Thymus (tissue), 14 donors: ENCODE results near the gene SETD4. TPM values are rescaled to one million over a fixed set of nuclear protein-coding genes. Genes with fewer than 3 reads are reported as not detected.
"Not testable (repeated sequence)": the region's sequence is repeated elsewhere in the genome, so short reads cannot be mapped to it uniquely, and the experiment has no call there.

Source experiments
- DNase-seq, 9 donors: peaks; one replicate each; pipeline ENCODE4 v3.0.0-alpha.2; 2013; ENCODE audit warnings: low spot score in 9 of 9, low read depth in 6 of 9, missing footprints in 1 of 9
- H3K27ac ChIP-seq, 2 donors: one replicate each; pipeline ENCODE4 v1.5.1; 2013; ENCODE audit warnings: control low read depth in 1 of 2, low read depth in 1 of 2, low read length in 1 of 2, mild to moderate bottlenecking in 1 of 2, moderate library complexity in 1 of 2
- H3K27me3 ChIP-seq, 2 donors: one replicate each; pipeline ENCODE4 v1.5.1; 2013; ENCODE audit warnings: low read length in 1 of 2; ENCODE audit not compliant: control insufficient read depth in 2 of 2, insufficient read depth in 1 of 2
- H3K36me3 ChIP-seq, 2 donors: one replicate each; pipeline ENCODE4 v1.5.1; 2013; ENCODE audit warnings: low read length in 1 of 2, mild to moderate bottlenecking in 1 of 2, moderate library complexity in 1 of 2; ENCODE audit not compliant: control insufficient read depth in 2 of 2, insufficient read depth in 2 of 2
- H3K4me1 ChIP-seq, 2 donors: one replicate each; pipeline ENCODE4 v1.5.1; 2013; ENCODE audit warnings: low read length in 2 of 2; ENCODE audit not compliant: control insufficient read depth in 2 of 2, insufficient read depth in 2 of 2
- H3K4me3 ChIP-seq, 2 donors: one replicate each; pipeline ENCODE4 v1.5.1; 2013; ENCODE audit warnings: low read length in 2 of 2, control low read depth in 1 of 2, mild to moderate bottlenecking in 1 of 2
- H3K9me3 ChIP-seq, 2 donors: one replicate each; pipeline ENCODE4 v1.5.1; 2013; ENCODE audit warnings: low read length in 1 of 2, mild to moderate bottlenecking in 1 of 2; ENCODE audit not compliant: control insufficient read depth in 2 of 2, insufficient read depth in 1 of 2
- WGBS: extraction: QIAGEN DNeasy Blood & Tissue Kit; methylation state at CpG from one replicate; pipeline ENCODE4 v1.1.7; 2013; 5-methylcytosine and 5-hydroxymethylcytosine counted together
- long read RNA-seq, 10 donors: transcript quantifications; one replicate each; lab custom pipeline, GENCODE V29; 2026
- polyA plus RNA-seq: library from polyadenylated mRNA; stranded (reverse); fragments of 200-250 nt; gene quantifications from one replicate; pipeline ENCODE4 v1.2.3, GENCODE V29; 2013
- total RNA-seq: library from RNA; stranded (reverse); fragments of 120-200 nt; gene quantifications from one replicate; pipeline ENCODE4 v1.2.4, GENCODE V29; 2013
- donor health status: healthy.

Gene SETD4, protein sequence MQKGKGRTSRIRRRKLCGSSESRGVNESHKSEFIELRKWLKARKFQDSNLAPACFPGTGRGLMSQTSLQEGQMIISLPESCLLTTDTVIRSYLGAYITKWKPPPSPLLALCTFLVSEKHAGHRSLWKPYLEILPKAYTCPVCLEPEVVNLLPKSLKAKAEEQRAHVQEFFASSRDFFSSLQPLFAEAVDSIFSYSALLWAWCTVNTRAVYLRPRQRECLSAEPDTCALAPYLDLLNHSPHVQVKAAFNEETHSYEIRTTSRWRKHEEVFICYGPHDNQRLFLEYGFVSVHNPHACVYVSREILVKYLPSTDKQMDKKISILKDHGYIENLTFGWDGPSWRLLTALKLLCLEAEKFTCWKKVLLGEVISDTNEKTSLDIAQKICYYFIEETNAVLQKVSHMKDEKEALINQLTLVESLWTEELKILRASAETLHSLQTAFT
- 11.7 TPM for total RNA-seq
- polyA plus RNA-seq = 11.7 TPM
- long read RNA-seq, donor 1 = 0 reads
- long read RNA-seq, donor 2, partial matches to known transcripts = 0 of 2 reads
- long read RNA-seq, donor 2, other reads (novel, unspliced or antisense) = 0 of 2 reads
- long read RNA-seq, donor 3, partial matches to known transcripts = 0 of 1 reads
- long read RNA-seq, donor 3, other reads (novel, unspliced or antisense) = 0 of 1 reads
- long read RNA-seq, donor 4 = 0 reads
- long read RNA-seq, donor 5, partial matches to known transcripts = 18 of 19 reads
- long read RNA-seq, donor 5, other reads (novel, unspliced or antisense) = 0 of 19 reads
- long read RNA-seq, donor 6, partial matches to known transcripts = 0 of 2 reads
- long read RNA-seq, donor 6, other reads (novel, unspliced or antisense) = 0 of 2 reads
- long read RNA-seq, donor 7 = 0 reads
- long read RNA-seq, donor 8 = 0 reads
- long read RNA-seq, donor 9, partial matches to known transcripts = 0 of 1 reads
- long read RNA-seq, donor 9, other reads (novel, unspliced or antisense) = 0 of 1 reads
- long read RNA-seq, donor 10 = 0 reads

DNA sequence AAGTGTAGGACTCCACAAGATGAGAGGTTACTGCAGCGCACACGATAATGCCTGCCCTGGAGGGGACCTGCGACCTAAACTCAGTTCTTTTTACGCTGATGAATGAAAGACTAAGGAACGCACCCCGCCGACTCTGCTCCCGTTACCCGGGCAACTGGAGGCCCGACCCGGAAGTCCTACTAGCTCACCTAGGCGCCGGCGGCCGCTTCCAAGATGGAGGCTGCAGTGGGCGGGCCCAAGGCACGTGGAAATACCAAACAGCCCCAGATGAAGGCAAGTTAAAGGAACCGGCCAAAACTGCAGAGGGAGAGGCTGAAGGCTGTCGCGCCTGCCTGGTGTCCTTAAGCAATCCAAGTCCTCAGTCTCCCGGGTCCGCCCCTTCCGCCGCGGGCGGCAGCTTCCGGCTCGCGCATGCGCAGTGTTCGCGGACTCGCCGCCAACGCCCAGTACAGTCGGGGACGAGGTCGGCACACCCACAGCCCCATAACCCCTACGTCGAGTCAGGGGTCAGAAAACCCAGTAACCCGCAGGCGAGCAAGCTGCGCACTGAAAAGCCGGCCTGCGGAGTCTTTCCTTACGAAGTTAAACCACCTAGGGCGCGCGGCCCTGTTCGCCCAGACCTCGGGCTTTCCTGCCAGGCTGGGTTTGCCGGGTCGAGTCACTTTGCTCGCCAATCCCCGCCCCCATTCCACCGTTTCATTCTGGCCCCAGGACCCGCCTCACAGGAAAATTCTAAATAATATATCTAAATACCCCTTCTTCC lies at the start of gene SETD4:
TSS of gene SETD4 (minus strand) at position 368 of the 763 bp plus-strand sequence. CDS start 1,638 bp downstream, outside the sequence.
- Histone ChIP-seq H3K4me3 (peak within 1 kb of the TSS; percentile 91 to 94), H3K27ac (peak within 1 kb of the TSS; percentile 91 to 98), H3K4me1 (peaks cover 0 to 12% of the 10 kb centered on the region in 2 donors), H3K27me3 (no peaks in the 10 kb centered on the region), H3K9me3 (no peaks in the 10 kb centered on the region), H3K36me3 (peaks cover 16 to 28% of the 10 kb centered on the region in 2 donors)
- DNase-seq = peak; percentile 78 to 93 (median 85)
- WGBS = under 1% methylated on average over 57 of the region's 57 CpGs

DNA sequence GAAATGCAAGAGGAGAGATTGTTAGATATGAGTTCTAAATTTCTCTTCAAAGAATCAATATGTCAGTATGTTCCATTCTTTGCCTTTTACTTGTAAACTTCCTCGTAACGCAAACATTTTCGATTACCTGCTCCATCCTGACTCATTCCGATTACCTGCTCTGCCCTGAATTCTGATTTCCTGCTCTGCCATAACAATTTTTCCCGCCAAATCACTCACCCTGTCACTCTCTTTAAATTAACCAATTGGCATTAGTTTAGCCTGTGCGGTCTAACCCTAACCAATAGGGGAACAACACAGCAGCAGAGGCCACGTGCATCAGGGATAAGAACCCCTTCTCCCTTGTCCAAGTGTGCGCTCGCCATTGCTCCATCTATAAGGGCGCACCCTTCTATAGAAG lies 49.5 kb upstream of the SETD4 start:
- 98% methylated on average over 10 of the region's 10 CpGs for WGBS
- H3K4me3 ChIP-seq = no peak overlapping the region
- no peak for DNase-seq

DNA sequence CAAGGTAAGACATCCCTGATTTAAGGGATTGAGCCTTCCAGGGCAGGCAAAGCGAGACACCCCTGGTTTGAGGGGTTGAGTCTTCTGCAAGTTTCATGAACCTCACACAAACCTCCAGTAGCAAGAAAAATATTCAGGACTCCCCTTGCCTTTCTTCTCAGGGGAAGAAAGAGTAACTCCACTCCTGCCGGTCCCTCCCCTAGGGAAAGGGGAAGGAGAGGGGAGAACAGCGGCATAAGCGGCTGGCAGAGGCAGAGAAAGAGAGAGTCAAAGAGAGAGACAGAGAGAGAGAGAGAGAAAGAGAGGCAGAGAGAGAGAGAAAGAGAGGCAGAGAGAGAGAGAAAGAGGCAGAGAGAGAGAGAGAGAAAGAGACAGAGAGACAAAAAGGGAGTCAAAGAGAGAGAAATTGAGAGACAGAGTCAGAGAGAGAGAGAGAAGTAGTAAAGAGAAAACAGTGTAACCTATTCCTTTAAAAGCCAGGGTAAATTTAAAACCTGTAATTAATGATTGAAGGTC lies 45.1 kb upstream of the SETD4 start:
- no peak overlapping the region for H3K27ac ChIP-seq
- DNase-seq = no peak
- H3K4me3 ChIP-seq = no peak overlapping the region
- 82% methylated on average over 4 of the region's 4 CpGs for WGBS
- peaks cover 0 to 38% of the 10 kb centered on the region in 2 donors for H3K27me3 ChIP-seq
- no peaks in the 10 kb centered on the region for H3K36me3 ChIP-seq
- H3K9me3 ChIP-seq = no peaks in the 10 kb centered on the region
- H3K4me1 ChIP-seq = no peaks in the 10 kb centered on the region

More for the DNA sequence above, 49.5 kb upstream of the SETD4 start:
- H3K4me1 ChIP-seq = peaks cover 11 to 21% of the 10 kb centered on the region in 2 donors
- peaks cover 0 to 26% of the 10 kb centered on the region in 2 donors for H3K27me3 ChIP-seq
- H3K9me3 ChIP-seq = no peaks in the 10 kb centered on the region
- H3K36me3 ChIP-seq = no peaks in the 10 kb centered on the region
- H3K27ac ChIP-seq = no peak overlapping the region

DNA sequence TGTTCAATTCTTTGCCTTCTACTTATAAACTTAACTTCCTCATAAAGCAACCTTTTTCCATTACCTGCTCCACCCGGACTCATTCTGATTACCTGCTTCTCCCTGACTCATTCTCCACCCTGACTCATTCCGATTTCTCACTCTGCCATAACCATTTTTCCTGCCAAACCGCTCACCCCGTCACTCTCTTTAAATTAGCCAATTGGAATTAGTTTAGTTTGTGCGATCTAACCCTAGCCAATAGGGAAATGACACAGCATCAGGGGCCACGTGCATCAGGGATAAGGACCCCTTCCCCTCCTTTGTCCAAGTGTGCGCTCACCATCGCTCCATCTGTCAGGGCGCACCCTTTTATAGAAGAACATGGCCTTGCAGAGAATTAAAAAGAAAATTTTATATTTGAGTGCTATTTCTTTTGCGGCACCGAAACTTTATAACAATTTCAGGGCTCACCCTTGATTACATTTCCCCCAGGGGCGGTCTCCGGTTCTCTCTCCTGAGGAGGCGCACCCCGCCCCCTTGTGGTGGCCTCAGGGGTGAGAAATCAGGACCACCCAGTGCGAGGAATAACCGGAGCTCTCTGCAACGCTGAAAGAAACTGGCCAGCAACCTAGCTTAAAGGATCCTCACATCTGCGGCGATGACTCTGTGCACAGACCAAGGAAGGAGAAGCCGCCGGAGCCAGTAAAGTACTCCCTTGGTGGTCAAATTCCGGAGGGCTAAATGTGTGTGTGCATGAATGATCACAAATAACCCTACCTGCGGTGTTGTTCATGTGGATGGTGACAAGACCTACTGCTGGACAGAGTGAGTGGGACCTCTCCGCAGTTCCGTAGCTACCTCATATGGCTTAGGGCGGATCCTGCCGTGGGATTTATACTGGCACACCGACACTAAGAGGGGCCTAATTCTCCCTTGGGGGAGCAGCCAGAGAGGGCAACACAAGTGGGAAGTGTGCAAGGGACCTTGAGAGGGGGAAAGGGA lies 44.3 kb upstream of the SETD4 start:
- 34% methylated on average over 29 of the region's 29 CpGs for WGBS
- DNase-seq = peak in 4 of 9 donors; percentile 23 to 64 (median 48)
- H3K27me3 ChIP-seq = peaks cover 0 to 38% of the 10 kb centered on the region in 2 donors
- H3K9me3 ChIP-seq = no peaks in the 10 kb centered on the region
- no peaks in the 10 kb centered on the region for H3K36me3 ChIP-seq
- no peaks in the 10 kb centered on the region for H3K4me1 ChIP-seq
- H3K27ac ChIP-seq = no peak overlapping the region
- no peak overlapping the region for H3K4me3 ChIP-seq

DNA sequence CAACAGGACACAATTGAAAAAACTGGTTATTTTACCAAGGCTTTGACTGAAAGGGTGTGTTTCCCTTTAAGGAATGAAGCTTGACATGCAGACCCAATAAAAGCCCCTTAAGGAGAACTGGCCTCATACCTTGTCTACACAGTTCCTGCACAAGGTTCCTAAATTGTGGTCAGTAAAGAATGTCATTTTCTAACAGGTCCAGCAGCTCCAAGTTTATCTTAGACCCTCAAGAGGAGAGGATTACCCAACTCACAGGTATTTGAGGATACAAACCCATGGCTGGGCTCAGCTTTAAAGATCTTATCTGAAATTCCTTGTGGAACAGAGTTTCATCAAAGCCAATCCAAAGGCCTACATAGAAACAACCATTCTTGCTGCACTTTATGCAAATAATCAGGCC lies 43.1 kb upstream of the SETD4 start:
- no peak overlapping the region for H3K4me3 ChIP-seq
- H3K27ac ChIP-seq = no peak overlapping the region
- peaks cover 0 to 38% of the 10 kb centered on the region in 2 donors for H3K27me3 ChIP-seq

DNA sequence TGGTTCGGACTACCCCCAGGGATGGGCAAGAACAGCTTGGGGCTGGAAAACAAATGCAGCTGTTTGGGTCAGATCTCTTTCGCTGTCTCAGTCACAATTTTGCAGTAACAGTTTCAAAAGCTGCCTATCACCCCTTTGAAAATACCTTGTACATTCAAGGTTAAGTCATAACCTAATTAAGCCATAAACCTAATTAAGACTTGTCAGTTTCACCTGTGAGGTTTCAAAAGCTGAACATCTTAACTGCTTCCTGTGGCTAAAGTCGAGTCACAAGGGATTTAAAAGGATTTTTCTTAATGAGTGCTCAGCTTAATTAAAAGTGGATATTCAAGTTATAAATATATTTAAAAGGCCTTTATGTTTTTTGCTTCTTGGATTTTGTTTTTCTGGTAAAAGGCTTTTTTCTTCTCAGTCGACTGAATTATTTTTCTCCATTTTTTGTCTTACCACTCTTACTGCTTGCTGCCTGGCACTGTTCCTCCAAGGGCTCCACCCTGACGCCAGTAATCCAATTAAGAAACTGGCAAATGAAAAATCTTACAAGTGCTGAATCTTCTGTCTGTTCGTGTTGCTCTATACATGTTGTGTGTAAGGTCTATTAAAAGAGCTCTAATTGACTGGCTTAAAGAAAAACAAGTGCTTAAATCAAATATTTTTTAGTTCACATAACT lies 40.8 kb upstream of the SETD4 start:
- H3K4me1 ChIP-seq = no peaks in the 10 kb centered on the region
- 92% methylated on average over 6 of the region's 6 CpGs for WGBS
- no peaks in the 10 kb centered on the region for H3K9me3 ChIP-seq

More for the DNA sequence above, 43.1 kb upstream of the SETD4 start:
- no peaks in the 10 kb centered on the region for H3K4me1 ChIP-seq
- DNase-seq = no peak
- no peaks in the 10 kb centered on the region for H3K36me3 ChIP-seq
- H3K9me3 ChIP-seq = no peaks in the 10 kb centered on the region

DNA sequence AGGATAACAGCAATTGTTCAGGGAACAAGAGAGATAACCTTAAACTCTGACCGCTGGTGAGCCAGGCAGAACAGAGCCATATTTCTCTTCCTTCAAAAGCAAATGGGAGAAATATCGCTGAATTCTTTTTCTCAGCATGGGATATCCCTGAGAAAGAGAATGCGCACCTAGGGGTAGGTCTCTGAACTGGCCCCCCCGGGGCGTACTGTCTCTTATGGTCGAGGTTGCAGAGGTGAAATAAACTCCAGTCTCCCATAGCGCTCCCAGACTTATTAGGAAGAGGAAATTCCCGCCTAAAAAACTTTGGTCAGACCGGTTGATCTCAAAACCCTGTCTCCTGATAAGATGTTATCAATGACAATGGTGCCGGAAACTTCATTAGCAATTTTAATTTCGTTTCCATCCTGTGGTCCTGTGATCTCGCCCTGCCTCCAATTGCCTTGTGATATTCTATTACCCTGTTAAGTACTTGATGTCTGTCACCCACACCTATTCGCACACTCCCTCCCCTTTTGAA lies 39.4 kb upstream of the SETD4 start:
- H3K27me3 ChIP-seq = peaks cover 0 to 11% of the 10 kb centered on the region in 2 donors
- not testable (repeated sequence) for DNase-seq, H3K4me3 ChIP-seq, H3K4me1 ChIP-seq, H3K36me3 ChIP-seq, H3K9me3 ChIP-seq, H3K27ac ChIP-seq
- WGBS = 86% methylated on average over 13 of the region's 13 CpGs

More for the DNA sequence above, 40.8 kb upstream of the SETD4 start:
- Histone ChIP-seq H3K27me3 (peaks cover 0 to 22% of the 10 kb centered on the region in 2 donors), H3K27ac (no peak overlapping the region), H3K4me3 (no peak overlapping the region), H3K36me3 (no peaks in the 10 kb centered on the region)
- DNase-seq = no peak
